Measurements from ENCODE around the gene MAPK8.

GRCh38 chr10:48412081-48412480, 105.6 kb downstream of the MAPK8 start:
- TF ChIP-seq CTCF (IDR thresholded peaks at IDR 0.05) (no peak), POLR2A (IDR thresholded peaks at IDR 0.05) (no peak)
